ENCODE measurements around the gene SPTLC1.
"Not testable (repeated sequence)": the region's sequence is repeated elsewhere in the genome, so short reads cannot be mapped to it uniquely, and the experiment has no call there.

The SPTLC1 gene, protein sequence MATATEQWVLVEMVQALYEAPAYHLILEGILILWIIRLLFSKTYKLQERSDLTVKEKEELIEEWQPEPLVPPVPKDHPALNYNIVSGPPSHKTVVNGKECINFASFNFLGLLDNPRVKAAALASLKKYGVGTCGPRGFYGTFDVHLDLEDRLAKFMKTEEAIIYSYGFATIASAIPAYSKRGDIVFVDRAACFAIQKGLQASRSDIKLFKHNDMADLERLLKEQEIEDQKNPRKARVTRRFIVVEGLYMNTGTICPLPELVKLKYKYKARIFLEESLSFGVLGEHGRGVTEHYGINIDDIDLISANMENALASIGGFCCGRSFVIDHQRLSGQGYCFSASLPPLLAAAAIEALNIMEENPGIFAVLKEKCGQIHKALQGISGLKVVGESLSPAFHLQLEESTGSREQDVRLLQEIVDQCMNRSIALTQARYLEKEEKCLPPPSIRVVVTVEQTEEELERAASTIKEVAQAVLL

DNA sequence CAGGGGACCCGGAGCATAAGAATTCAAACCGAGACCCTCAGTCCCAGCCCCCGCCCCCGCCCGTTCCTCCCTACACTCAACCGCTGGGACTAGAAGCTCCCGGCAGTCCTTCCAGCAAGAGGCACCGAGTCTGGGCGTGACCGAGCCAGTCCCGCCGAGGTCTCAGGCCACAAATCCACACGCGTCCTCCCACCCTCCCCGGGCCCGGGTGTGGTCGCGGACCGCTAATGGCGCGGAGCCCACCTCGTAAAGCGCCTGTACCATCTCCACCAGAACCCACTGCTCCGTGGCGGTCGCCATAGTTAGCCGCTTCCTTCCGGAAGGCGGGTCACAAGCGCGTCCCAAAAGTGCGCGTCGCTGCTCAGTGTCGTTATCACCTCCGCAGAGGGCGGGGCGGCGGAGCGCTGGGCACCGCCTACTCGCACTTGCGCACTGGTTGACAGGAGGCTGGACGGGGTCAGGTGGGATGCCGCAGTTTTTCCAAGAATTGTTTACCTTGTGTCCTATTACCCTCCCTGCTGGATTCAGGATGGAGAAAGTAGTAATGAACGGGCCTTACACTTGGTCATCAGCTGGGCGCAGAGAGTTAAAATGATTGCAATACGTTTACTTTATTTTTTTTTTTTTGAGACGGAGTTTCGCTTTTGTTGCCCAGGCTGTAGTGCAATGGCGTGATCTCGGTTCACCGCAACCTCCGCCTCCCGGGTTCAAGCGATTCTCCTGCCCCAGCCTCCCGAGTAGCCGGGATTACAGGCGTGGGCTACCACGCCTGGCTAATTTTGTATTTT lies at the start of gene SPTLC1:
SPTLC1 (minus strand) TSS at position 343 of the 788 bp plus-strand sequence; CDS start at position 300, 43 bp downstream.
- DNase-seq (ENCODE audit: low read depth in 3 of 3), result peak; percentile 85 to 89 (median 86)

DNA sequence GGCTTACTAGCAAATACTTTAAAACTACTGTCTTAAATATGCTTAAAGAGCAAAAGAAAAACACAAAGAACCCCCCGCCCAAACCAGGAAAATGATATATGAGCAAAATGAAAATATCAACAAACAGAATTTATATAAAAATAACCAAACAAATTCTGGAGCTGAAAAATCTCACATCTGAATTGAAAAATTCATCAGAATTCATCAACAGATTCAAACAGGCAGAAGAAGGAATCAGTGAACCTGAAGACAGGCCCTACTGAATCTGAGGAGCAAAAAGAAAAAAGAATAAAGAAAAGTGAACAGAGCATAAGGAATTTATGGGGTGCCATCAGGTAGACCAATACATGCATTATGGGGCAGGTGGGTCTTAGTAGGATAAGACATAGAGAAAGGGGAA lies 49.8 kb upstream of the SPTLC1 start:
- DNase-seq (ENCODE audit: low read depth in 3 of 3), result no peak

DNA sequence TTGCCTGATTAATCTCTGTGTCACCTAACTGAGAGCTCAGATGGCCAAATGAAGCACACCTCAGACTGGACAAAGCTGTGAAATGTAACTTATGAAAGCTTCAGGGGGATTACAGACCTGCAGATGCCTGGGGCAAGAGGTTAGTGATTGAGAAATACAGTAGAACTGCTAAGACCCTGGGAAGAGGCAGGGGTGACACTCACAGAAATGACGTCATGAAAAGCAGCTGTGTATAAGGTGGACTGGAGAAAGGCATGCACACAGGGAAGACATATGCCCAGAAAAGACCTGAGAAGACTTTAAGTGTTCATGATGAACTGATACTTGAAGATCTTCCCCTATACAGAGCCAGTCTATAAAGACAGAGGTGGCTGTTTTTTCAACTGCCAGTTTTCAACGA lies 49.3 kb upstream of the SPTLC1 start:
- DNase-seq (ENCODE audit: low read depth in 3 of 3), result no peak

DNA sequence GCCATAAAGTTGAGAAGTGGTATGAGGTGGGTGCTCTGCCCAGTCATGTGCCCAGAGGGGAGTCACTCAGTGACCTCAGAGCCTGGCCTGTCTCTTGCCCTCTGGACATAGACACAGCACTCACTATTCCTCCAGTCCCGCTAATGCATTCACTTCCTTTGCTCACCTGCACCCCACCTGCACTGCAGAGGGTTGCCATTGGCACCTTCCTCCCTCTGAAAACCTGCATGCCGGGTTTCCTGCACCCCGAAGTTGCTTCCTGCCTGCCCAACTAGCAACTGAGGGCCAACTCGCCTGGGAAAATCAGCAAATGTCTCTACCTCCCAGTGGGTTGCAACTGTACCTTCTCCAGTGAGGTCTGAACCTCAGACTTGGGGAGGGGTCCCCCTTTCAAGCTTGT lies 48.1 kb upstream of the SPTLC1 start:
- DNase-seq (ENCODE audit: low read depth in 3 of 3), result no peak

DNA sequence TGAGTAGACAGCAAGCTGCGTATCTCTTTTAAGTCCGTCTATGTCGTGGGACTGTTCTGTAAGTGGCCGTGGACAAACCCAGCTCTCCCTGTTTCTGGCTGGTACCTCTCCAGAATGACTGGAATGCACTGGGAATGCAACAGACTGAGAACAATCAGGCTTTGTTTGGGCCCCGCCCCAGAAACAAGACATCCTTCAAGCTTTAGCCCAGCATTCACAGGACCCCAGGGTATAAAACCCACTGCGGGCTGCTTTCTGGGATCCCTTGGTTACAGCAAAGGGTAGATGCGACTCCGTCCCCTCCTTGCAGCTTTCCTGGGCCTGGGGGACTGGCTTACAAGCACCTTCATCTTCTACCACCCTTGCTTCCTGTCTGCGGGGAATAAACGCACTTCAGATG lies 45.6 kb upstream of the SPTLC1 start:
- no peak for DNase-seq (ENCODE audit: low read depth in 3 of 3)

DNA sequence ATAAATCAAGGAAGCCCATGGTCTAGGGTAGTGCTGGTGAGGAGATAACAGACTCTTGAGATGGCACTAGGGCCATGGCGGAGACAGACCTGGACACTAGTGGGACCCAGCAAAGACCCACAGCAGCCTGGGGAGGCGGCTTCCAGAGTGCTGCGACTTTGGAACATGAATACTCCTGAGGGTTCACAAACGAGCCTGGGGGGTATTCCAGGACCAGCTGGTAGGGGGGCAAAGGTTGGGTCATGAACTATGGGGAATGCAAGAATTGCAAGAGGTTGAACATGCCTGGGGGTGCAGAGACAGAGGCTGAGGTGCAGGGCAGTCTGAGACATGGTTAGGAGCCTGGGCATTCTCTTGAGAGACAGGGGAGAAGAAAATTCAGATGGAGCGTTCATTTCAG lies 43.8 kb upstream of the SPTLC1 start:
- DNase-seq (ENCODE audit: low read depth in 3 of 3), result no peak

DNA sequence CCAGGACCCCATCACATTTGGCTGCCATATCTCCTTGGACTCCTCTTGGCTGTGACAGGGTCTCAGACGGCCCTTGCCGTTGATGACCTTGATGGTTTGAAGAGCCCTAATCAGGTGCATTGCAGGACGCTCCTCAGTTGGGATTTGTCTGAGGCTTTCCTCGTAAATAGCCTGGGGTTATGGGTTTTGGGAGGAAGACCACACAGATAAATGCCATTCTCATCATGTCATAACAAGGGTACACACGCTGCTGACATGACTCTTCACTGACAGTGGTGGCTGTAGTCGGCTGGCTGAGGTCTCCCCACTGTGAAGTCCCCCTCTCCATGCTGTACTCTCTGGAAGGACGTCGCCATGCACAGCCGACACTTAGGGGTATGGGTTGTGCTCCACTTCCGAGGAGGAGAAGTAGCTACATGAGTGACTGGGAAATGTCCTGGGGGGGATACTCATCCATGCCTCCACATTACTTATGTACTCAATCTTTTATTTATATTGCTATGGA lies 42.9 kb upstream of the SPTLC1 start:
- no peak for DNase-seq (ENCODE audit: low read depth in 3 of 3)

DNA sequence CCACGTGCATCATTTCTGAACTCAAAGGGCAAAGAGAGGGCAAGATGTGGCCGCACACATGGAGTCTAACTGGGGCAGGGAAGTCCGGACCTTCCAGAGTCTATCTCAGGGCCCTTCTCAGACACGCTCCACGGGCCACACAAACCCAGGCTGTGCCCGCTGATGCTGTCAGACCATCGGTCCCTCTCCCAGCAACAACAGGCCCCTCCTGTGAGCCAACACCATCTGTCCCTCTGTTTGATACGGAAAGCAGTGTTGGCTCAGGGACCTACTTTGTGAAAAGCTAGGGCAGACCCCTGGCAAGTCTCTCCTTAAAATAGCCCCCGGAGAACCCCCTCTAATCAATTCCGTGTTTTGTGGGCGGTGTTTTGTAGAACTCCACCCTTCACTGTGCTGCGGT lies 40.5 kb upstream of the SPTLC1 start:
- not testable (repeated sequence) for DNase-seq (ENCODE audit: low read depth in 3 of 3)

DNA sequence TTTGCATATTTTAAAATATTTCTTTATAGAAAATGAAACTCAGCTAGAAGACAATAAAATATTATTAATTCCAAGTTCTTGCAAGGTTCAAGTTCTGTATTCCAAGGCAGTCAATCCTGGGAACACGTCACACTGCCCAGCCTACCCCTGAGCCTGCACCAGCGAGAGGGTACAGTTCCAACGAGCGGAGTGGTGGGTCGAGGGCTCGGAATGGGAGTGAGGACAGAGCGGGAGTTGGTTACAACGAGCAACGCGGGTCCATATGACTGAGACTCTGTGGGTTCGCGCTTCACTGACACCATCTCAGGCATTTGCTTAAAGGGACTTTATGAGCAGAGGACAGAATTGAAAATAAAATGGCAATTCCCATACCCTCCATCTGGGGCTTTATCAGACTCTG lies 40.0 kb upstream of the SPTLC1 start:
- no peak for DNase-seq (ENCODE audit: low read depth in 3 of 3)

DNA sequence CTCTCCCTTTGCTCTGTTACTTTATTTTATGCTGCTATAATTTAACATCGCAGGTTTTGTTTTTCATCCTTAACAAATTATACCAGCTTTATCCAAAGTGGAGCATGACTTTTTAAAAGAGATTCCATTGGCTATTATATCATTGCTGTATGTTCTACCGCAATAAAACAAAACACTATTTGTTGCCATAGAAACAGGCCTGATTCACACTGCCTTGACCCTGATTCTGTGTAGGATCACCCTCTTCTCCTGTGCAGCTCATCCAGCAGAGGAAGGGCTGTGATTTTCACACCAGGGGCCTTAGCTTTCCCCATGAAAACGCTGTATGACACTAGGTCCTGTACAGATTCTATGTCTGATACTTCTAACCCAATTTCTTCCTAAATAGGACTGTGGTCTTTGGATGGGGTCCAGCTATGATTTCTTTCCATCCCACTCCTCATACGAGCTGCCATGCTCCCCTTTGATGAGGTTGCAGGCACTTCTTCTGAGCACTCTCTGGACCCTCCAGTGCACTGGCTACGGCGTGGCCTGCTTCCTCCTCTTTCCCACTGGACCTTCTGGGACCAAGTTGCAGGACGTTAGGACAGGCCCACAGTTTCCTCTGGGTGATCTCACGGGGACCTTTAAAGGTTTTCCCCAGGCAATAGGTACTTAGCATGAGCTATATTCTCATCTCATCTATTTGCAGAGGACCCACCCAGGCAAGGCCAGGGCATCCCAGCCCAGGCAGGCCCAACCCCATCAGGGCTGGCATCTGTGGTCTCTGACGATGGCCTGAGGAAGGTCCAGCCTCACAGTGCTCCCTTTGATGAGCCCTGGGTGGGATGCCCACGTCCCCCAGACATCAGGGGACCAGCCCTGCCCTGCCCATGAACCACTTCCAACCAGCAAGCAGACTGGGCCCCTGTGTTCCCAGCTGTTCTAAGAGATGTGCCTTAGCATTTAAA lies 38.5 kb upstream of the SPTLC1 start:
- not testable (repeated sequence) for DNase-seq (ENCODE audit: low read depth in 3 of 3)

DNA sequence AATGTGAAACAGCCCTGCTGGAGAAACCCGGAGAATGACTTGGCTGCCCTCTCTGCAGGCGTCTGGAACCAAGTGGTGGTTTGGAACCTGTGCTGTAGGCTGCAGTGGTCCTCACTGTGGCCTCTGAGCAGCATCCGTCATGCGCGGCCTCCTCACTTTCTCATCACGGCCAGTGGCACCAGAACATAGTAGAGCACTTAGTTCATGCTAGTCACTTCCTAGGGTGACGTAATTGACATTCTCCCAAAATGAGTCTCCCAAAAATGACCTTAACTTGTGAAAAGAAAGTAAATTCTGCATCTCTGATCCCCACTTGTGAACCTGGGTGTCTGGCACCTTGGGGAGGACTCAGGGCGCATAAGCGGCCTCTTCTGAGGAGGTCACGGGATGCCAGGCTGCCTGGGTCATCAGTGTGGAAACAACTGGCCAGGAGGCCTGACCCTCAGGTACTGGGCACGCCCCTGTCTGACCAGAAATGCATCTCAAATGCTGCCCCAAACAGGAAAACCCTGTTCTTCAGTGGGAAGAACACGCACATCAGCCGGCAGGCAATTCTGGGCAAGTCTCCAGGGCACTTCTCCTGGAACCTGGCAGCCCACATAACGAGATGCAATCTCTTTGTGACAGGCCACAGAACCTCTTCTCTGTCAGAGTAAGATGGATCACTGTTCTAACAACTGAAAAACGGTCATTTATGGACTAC lies 36.6 kb upstream of the SPTLC1 start:
- no peak for DNase-seq (ENCODE audit: low read depth in 3 of 3)

DNA sequence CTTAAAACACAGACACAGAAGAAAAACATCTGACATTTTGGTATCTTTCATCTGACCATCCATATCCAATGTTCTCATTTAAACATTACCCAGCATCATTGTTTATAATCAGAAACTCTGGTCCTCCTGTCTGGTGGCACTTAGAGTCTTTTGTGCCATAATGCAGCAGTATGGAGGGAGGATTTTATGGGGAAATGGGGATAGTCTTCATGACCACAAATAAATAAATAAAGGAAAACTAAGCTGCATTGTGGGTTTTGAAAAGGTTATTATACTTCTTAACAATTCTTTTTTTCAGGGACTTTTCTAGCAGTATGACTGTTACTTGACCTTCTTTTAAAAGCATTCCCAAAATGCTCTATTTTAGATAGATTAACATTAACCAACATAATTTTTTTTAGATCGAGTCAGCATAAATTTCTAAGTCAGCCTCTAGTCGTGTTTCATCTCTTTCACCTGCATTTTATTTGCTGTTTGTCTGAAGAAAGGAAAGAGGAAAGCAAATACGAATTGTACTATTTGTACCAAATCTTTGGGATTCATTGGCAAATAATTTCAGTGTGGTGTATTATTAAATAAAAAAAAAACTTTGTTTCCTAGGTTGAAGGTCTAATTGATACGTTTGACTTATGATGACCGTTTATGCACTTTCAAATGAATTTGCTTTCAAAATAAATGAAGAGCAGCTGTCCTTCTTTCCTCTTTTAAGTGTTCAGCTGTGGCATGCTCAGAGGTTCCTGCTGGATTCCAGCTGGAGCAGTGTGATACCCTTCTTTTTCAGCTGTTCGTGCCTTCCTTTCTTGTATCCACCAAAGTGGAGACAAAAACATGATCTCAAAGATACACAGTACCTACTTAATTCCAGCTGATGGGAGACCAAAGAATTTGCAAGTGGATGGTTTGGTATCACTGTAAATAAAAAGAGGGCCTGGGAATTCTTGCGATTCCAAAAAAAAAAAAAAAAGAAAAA lies 35.6 kb upstream of the SPTLC1 start:
- not testable (repeated sequence) for DNase-seq (ENCODE audit: low read depth in 3 of 3)

DNA sequence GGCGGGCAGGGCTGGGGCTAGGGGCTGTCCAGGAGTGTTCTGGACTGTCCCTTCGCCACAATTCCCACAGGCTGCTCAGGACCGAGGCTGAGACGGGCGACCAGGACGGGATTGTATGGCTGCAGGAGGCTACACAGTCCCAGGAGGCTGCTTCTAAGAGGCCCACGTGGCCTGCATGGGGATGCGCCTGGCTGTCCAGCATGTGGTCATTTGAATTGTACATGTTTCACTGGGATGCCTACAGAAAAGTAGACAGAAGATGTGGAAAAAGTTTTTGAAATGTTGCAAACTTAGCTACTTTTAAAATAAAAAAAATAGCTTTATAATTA lies 32.6 kb upstream of the SPTLC1 start:
- no peak for DNase-seq (ENCODE audit: low read depth in 3 of 3)

DNA sequence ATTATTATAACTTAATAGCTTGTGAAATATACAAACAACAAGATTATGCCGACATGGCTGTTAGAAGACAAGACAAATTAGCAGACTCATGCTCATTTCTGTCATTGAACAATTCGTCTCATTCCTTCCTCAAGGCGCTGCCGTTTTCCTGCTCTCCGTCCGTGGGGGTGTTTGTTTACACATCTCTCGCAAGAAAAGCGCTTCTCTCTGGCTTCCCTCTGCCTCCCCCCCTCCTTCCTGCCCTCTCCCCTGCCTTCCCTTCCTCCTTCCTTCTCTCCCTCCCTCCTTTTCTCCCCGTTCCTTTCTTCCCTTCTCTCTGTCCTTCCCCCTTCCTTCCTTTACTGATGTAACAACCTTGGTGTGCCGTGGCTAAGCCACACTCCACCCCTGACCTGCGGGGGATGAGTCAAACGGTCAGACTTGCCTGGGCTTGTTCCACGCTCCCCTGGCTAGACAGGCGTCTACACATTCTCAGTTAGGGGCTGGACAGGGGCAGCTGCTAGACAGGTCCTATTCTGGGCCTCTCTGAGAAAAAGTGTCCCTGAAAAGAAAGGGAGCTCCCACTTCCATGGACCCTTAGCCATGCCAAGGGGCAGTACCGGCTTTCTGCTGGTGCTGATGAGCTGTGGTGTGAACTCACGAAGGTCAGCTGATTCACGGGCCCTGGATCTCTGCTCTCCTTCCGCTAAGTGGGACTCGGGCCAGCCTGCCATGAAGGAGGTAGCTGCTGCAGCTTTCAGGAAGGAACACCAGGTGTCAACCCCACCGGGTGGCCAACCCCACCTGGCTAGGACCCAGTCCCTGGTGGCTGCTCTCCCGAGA lies 32.0 kb upstream of the SPTLC1 start:
- DNase-seq (ENCODE audit: low read depth in 3 of 3), result no peak

DNA sequence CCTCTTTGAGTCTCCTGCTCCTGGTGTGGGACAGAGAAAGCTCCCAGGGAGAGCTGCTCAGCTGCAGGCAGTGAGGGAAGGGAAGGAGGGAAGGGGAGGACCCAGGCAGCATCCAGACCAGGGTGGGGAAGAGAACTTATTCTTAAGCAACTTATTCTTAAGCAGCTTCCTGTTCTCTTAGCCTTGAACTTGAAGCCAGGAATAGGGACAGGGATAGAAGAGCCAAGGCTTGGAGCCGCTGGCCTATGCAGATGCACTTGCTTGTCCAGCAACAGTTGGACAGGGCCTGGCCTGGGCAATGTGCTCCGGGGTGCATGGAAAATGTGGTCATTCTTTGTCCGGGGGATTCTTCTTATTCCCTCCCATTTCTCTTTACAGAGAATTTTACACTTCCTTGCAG lies 31.4 kb upstream of the SPTLC1 start:
- no peak for DNase-seq (ENCODE audit: low read depth in 3 of 3)

DNA sequence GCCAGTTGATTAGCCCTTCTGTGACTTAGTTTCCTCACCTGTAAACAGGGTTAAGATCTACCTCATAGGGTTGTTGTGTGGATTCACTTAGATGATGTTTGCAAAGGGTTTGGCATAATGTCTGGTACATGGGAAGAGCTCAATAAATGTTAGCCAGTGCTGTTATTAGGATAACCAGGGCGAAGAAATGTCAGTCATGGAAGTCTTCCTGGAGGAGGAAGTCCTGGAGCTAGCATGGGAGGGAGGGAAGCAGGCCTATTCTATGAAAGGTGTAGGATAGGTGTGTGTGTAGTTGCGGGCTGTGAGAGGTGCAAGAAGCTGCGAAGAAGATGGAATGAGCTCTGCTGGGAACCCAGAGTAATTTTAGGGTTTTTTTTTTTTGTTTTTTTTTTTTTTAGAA lies 30.6 kb upstream of the SPTLC1 start:
- not testable (repeated sequence) for DNase-seq (ENCODE audit: low read depth in 3 of 3)

DNA sequence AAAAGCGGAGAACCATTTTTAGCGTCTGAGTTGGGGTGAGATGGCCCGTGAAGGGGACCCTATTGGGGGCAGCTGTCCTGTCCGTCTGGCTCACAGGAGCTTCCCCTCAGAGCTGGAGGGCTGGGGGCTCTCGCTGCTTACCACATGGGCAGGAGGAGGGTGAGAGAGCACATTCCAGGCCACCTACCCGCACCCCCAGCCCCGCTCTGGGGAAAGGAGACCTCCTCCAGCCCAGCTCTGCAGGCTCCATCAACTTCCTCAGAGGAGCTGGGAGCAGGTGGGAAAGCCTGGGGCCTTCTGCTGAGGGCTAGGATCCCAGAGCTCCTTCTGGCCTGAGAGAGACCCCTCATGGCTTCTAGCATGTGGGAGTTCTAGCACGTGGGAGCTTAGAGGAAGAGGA lies 27.1 kb upstream of the SPTLC1 start:
- no peak for DNase-seq (ENCODE audit: low read depth in 3 of 3)

DNA sequence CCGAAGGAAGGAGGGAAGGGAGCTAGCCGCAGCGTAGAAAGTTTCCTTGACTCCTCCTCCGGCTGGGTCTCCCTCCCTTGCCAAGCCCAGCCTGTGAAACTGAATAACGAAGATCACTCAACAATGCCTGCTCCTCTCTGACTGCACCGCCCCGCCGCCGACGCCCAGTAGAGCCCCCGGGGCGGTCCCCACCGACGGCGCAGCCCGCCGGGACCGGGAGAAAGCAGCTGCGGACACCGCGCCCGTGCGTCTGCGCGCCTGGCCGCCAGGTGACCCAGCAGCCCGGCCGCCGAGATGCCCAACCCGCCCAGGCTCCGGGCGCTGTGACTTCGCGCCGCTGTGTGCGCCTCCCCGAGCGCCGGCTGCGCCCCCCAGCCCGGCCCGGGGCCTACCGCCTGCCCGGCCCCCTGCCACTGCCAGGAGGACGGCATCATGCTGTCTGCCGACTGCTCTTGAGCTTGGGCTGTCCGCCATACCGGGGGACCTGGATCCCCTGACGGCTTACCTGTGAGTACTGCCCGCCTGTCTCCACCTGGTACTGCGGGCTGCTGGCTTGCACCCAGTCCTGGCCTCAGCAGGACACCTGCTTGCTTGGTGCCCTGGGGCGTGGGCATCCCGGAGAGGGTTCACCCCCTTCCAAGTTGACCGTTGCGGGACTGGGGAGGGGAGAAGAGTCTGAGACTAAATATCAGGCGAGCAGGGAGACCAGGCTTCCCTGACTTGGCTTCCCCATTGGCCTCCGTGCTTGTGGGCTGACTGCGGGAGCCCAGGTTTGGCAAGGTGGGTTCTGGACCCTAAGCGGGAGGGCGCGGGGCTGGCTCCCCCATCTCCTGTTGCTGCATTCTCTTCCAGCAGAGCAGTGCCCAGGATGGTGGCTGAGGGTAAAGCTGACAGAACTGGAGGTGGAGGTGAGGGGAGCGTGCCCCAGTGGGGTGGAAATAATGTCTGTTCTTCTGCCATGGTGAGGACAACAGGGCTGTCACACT lies 26.2 kb upstream of the SPTLC1 start:
- DNase-seq (ENCODE audit: low read depth in 3 of 3), result no peak

Measured in stimulated activated CD4-positive, alpha-beta T cell treated with anti-CD3 and anti-CD28 coated beads, TNF-alpha, amount 100 ng/mL, for 48 hours (primary cell).